ENCODE measurements around the gene GPR37L1.
"Not testable (repeated sequence)": the region's sequence is repeated elsewhere in the genome, so short reads cannot be mapped to it uniquely, and the experiment has no call there.

The GPR37L1 gene

GRCh38 chr1:202101184-202101583 is 21.5 kb upstream of the GPR37L1 start:
- no peaks in the 10 kb centered on the region for H3K4me1 Mint-ChIP-seq (ENCODE audit: low read depth)
- no peaks in the 10 kb centered on the region for H3K36me3 Mint-ChIP-seq (ENCODE audit: low read depth)
- no peak overlapping the region for H3K4me3 Mint-ChIP-seq
- no peaks in the 10 kb centered on the region for H3K9me3 Mint-ChIP-seq
- no peak overlapping the region for H3K27ac Mint-ChIP-seq
- H3K27me3 Mint-ChIP-seq (ENCODE audit: low read depth), result no peaks in the 10 kb centered on the region

GRCh38 chr1:202104073-202104472 is 18.6 kb upstream of the GPR37L1 start:
- Mint-ChIP-seq H3K27me3 (ENCODE audit: low read depth) (no peaks in the 10 kb centered on the region), H3K36me3 (ENCODE audit: low read depth) (no peaks in the 10 kb centered on the region), H3K4me3 (no peak overlapping the region), H3K9me3 (no peaks in the 10 kb centered on the region), H3K27ac (no peak overlapping the region), H3K4me1 (ENCODE audit: low read depth) (no peaks in the 10 kb centered on the region)

GRCh38 chr1:202105571-202106339 is 17.0 kb upstream of the GPR37L1 start:
- no peaks in the 10 kb centered on the region for H3K4me1 Mint-ChIP-seq (ENCODE audit: low read depth)
- no peak overlapping the region for H3K4me3 Mint-ChIP-seq
- H3K27me3 Mint-ChIP-seq (ENCODE audit: low read depth), result no peaks in the 10 kb centered on the region
- H3K36me3 Mint-ChIP-seq (ENCODE audit: low read depth), result no peaks in the 10 kb centered on the region
- H3K27ac Mint-ChIP-seq, result no peak overlapping the region
- H3K9me3 Mint-ChIP-seq, result no peaks in the 10 kb centered on the region

GRCh38 chr1:202106340-202107254 is 16.1 kb upstream of the GPR37L1 start:
- no peaks in the 10 kb centered on the region for H3K36me3 Mint-ChIP-seq (ENCODE audit: low read depth)
- H3K9me3 Mint-ChIP-seq, result no peaks in the 10 kb centered on the region
- no peak overlapping the region for H3K27ac Mint-ChIP-seq
- no peaks in the 10 kb centered on the region for H3K27me3 Mint-ChIP-seq (ENCODE audit: low read depth)
- H3K4me3 Mint-ChIP-seq, result no peak overlapping the region
- H3K4me1 Mint-ChIP-seq (ENCODE audit: low read depth), result no peaks in the 10 kb centered on the region

DNA sequence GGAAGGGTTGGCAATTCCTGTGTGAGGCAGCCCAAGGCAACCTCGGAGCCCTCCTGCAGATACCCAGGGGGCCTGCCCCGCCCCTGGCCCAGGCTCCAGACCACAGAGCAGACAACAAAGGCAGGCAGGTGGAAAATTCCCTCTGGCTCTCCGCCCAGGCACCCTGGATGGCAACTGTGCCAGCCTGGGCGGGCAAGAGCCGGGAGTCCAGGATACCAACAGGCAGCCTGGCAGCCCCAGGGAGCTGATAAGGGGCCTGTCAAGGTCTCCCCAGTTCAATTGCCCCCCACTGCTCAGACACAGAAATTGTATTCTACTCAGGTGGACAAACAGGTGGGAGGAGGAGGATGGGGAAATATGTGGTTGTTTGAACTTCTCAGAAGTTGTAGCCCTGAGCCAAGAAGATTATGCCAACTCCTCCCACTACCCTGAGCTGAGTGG is 15.4 kb upstream of the GPR37L1 start:
- Mint-ChIP-seq H3K27ac (no peak overlapping the region), H3K36me3 (ENCODE audit: low read depth) (no peaks in the 10 kb centered on the region), H3K27me3 (ENCODE audit: low read depth) (no peaks in the 10 kb centered on the region), H3K4me1 (ENCODE audit: low read depth) (no peaks in the 10 kb centered on the region), H3K4me3 (no peak overlapping the region), H3K9me3 (no peaks in the 10 kb centered on the region)

DNA sequence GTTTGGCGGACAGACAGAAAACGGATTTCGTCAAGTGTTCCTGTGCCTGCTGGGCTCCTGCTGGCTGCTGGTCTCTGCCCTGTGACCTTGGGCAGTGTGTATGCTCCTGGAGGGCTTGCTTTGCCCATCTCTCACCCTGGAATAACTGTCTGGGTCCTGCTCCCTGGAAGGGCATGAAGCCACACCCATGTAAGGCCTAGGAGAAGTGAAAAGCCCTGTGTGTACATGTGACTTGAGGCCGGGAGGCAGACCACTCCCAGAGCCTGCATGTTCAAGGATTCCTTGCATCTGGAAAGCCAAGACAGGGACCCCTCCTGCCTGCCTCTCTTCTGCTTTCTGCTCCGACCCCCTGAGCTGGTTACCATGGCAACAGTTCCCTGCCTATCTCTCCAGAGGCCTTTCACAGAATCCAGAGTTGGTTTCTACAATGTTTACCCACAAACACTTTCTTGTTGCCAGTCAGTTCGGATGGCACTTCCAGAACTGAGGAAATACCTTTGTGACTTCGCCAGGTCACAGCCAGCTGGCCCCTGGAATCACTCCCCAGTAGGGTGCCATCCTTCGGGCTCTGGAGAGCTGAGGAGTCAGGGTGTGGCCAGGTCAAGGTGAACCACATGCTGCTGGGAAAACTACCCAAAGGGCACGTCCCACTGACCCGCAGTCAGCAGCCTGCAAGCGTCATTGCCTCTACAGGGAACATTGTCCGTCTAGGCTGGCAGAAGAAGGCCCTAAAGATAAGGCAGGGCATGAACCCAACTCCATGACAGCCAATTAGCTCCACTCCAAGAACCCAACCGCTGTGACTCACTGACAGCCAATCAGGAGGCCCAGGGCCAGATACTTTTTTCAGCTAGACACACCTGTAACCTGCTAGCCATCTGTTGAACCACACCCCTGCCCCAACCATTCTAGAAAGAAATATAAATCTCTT is 14.7 kb upstream of the GPR37L1 start:
- Mint-ChIP-seq H3K27me3 (ENCODE audit: low read depth) (no peaks in the 10 kb centered on the region), H3K4me1 (ENCODE audit: low read depth) (no peaks in the 10 kb centered on the region), H3K4me3 (no peak overlapping the region), H3K27ac (no peak overlapping the region), H3K9me3 (no peaks in the 10 kb centered on the region), H3K36me3 (ENCODE audit: low read depth) (no peaks in the 10 kb centered on the region)

- Mint-ChIP-seq H3K27me3 (ENCODE audit: low read depth) (no peaks in the 10 kb centered on the region), H3K4me3 (no peak overlapping the region), H3K9me3 (no peaks in the 10 kb centered on the region), H3K36me3 (ENCODE audit: low read depth) (no peaks in the 10 kb centered on the region), H3K27ac (no peak overlapping the region), H3K4me1 (ENCODE audit: low read depth) (no peaks in the 10 kb centered on the region)
Measured at GRCh38 chr1:202110977-202111376, 11.7 kb upstream of the GPR37L1 start.

GRCh38 chr1:202111589-202111988 is 11.1 kb upstream of the GPR37L1 start:
- not testable (repeated sequence) for H3K9me3 Mint-ChIP-seq; H3K4me1 Mint-ChIP-seq (ENCODE audit: low read depth); H3K27me3 Mint-ChIP-seq (ENCODE audit: low read depth); H3K36me3 Mint-ChIP-seq (ENCODE audit: low read depth); H3K4me3 Mint-ChIP-seq; H3K27ac Mint-ChIP-seq

GRCh38 chr1:202112859-202113689 is 9.6 kb upstream of the GPR37L1 start:
- H3K4me1 Mint-ChIP-seq (ENCODE audit: low read depth), result no peaks in the 10 kb centered on the region
- no peaks in the 10 kb centered on the region for H3K9me3 Mint-ChIP-seq
- no peaks in the 10 kb centered on the region for H3K36me3 Mint-ChIP-seq (ENCODE audit: low read depth)
- H3K27ac Mint-ChIP-seq, result no peak overlapping the region
- no peak overlapping the region for H3K4me3 Mint-ChIP-seq
- H3K27me3 Mint-ChIP-seq (ENCODE audit: low read depth), result no peaks in the 10 kb centered on the region

- Mint-ChIP-seq H3K27ac (no peak overlapping the region), H3K4me1 (ENCODE audit: low read depth) (no peaks in the 10 kb centered on the region), H3K9me3 (no peaks in the 10 kb centered on the region), H3K36me3 (ENCODE audit: low read depth) (no peaks in the 10 kb centered on the region), H3K4me3 (no peak overlapping the region), H3K27me3 (ENCODE audit: low read depth) (no peaks in the 10 kb centered on the region)
Measured at GRCh38 chr1:202113690-202114300, 8.9 kb upstream of the GPR37L1 start.

DNA sequence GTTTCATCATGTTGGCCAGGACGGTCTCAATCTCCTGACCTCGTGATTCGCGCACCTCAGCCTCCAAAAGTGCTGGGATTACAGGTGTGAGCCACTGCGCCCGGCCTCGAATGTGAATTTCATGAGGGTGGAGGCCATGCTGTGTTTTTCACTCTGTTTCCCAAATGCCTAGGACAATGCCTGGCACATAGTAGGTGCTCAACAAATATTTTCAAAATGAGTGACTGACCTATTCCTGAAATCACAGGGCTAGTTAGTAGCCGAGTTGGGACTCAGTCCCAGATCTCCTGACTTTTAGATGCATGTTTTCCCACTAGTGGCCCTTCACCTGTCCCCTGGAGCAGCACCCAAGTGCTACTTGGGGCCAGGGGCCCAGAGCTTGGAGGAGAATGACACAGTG is 6.4 kb upstream of the GPR37L1 start:
- no peaks in the 10 kb centered on the region for H3K9me3 Mint-ChIP-seq
- no peak overlapping the region for H3K27ac Mint-ChIP-seq
- H3K4me3 Mint-ChIP-seq, result no peak overlapping the region
- peaks cover under 1% of the 10 kb centered on the region for H3K4me1 Mint-ChIP-seq (ENCODE audit: low read depth)
- no peaks in the 10 kb centered on the region for H3K36me3 Mint-ChIP-seq (ENCODE audit: low read depth)
- H3K27me3 Mint-ChIP-seq (ENCODE audit: low read depth), result no peaks in the 10 kb centered on the region

GRCh38 chr1:202117898-202118371 is 4.8 kb upstream of the GPR37L1 start:
- H3K9me3 Mint-ChIP-seq, result no peaks in the 10 kb centered on the region
- no peaks in the 10 kb centered on the region for H3K27me3 Mint-ChIP-seq (ENCODE audit: low read depth)
- no peaks in the 10 kb centered on the region for H3K36me3 Mint-ChIP-seq (ENCODE audit: low read depth)
- H3K27ac Mint-ChIP-seq, result no peak overlapping the region
- H3K4me3 Mint-ChIP-seq, result no peak overlapping the region
- peaks cover 1% of the 10 kb centered on the region for H3K4me1 Mint-ChIP-seq (ENCODE audit: low read depth)

DNA sequence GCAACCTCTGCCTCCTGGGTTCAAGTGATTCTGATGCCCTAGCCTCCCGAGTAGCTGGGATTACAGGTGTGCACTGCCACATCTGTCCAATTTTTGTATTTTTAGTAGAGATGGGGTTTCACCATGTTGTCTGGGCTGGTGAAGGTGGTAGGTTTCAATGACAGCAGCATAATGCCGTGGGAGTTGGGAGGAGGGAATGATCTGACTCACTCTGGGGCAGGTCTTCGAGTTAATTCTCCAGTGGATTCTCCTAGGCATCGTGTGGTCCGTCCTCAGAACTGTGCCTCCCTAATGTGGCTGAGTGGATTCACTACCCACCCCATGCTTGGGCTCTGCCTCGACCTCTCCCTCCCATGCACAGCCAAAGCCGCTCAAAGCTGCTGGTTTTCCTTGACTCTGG is 1.7 kb upstream of the GPR37L1 start:
- Mint-ChIP-seq H3K27ac (no peak overlapping the region), H3K4me3 (no peak overlapping the region), H3K27me3 (ENCODE audit: low read depth) (no peaks in the 10 kb centered on the region), H3K9me3 (no peaks in the 10 kb centered on the region), H3K36me3 (ENCODE audit: low read depth) (no peaks in the 10 kb centered on the region), H3K4me1 (ENCODE audit: low read depth) (peaks cover 1% of the 10 kb centered on the region)

Measured in T-helper 1 cell treated with Interleukin-12 subunit alpha and Interleukin-12 subunit beta and Interleukin-4 antibody, amounts not matched to agents 30 μg/mL and 1 μg/mL, for 36 hours (primary cell).